HL-60 (cell line): Measurements from ENCODE around the gene PDE11A.

Source experiments
- GABPA ChIP-seq: IDR thresholded peaks from 2 replicates; pipeline ENCODE4 v1.6.1; 2012; ENCODE audit warnings: low read depth
- POLR2AphosphoS5 ChIP-seq: IDR thresholded peaks from 2 replicates; pipeline ENCODE4 v1.6.1; 2012; ENCODE audit warnings: low read depth
- SPI1 ChIP-seq: IDR thresholded peaks from 2 replicates; pipeline ENCODE4 v1.6.1; 2012; ENCODE audit warnings: low read depth, mild to moderate bottlenecking, borderline replicate concordance
- TF ChIP-seq, protein P1 (sequence below): IDR thresholded peaks from one replicate; pipeline ENCODE4 v1.5.1; 2011; ENCODE audit warnings: low read length, control low read depth, inconsistent platforms; ENCODE audit not compliant: insufficient read depth
- TF ChIP-seq, protein P2 (sequence below): IDR thresholded peaks from 2 replicates; pipeline ENCODE4 v1.6.1; 2012; ENCODE audit warnings: low read depth; ENCODE audit not compliant: insufficient replicate concordance

DNA sequence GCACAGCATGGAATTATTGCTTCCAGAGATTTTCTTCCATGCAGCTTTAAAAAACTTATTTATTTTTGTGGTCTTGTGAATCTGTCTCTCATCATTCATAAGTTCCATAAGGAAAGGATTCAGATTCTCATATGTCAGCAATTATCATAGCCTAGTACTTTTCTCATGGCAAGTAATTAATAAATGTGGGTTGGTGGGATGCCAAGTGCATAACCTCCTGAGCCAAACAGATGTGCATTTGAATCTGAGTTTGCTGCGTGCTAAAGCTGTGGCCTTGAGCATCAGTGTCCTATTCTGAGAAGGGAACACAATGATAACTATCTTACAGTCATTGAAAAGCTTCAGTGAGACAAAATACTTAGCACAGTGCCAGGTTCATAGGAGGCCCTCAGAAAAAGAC, 331.9 kb downstream of the PDE11A start:
- TF ChIP-seq, protein P1, sequence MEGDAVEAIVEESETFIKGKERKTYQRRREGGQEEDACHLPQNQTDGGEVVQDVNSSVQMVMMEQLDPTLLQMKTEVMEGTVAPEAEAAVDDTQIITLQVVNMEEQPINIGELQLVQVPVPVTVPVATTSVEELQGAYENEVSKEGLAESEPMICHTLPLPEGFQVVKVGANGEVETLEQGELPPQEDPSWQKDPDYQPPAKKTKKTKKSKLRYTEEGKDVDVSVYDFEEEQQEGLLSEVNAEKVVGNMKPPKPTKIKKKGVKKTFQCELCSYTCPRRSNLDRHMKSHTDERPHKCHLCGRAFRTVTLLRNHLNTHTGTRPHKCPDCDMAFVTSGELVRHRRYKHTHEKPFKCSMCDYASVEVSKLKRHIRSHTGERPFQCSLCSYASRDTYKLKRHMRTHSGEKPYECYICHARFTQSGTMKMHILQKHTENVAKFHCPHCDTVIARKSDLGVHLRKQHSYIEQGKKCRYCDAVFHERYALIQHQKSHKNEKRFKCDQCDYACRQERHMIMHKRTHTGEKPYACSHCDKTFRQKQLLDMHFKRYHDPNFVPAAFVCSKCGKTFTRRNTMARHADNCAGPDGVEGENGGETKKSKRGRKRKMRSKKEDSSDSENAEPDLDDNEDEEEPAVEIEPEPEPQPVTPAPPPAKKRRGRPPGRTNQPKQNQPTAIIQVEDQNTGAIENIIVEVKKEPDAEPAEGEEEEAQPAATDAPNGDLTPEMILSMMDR, result no peak
- no peak for TF ChIP-seq POLR2AphosphoS5
- TF ChIP-seq, protein P2, sequence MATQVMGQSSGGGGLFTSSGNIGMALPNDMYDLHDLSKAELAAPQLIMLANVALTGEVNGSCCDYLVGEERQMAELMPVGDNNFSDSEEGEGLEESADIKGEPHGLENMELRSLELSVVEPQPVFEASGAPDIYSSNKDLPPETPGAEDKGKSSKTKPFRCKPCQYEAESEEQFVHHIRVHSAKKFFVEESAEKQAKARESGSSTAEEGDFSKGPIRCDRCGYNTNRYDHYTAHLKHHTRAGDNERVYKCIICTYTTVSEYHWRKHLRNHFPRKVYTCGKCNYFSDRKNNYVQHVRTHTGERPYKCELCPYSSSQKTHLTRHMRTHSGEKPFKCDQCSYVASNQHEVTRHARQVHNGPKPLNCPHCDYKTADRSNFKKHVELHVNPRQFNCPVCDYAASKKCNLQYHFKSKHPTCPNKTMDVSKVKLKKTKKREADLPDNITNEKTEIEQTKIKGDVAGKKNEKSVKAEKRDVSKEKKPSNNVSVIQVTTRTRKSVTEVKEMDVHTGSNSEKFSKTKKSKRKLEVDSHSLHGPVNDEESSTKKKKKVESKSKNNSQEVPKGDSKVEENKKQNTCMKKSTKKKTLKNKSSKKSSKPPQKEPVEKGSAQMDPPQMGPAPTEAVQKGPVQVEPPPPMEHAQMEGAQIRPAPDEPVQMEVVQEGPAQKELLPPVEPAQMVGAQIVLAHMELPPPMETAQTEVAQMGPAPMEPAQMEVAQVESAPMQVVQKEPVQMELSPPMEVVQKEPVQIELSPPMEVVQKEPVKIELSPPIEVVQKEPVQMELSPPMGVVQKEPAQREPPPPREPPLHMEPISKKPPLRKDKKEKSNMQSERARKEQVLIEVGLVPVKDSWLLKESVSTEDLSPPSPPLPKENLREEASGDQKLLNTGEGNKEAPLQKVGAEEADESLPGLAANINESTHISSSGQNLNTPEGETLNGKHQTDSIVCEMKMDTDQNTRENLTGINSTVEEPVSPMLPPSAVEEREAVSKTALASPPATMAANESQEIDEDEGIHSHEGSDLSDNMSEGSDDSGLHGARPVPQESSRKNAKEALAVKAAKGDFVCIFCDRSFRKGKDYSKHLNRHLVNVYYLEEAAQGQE, result no peak
- TF ChIP-seq GABPA, result no peak
- TF ChIP-seq SPI1, result no peak
